H1 (cell line): Measurements from ENCODE around the gene GPR137. TPM values are rescaled to one million over a fixed set of nuclear protein-coding genes. Genes with fewer than 3 reads are reported as not detected.
A peak's percentile ranks its signal among the peaks of the same experiment; 100 is the strongest.

Experiments used
- CTCF ChIA-PET: fragments of 300-600 bp; sonication (Branson Sonifier 250); formaldehyde crosslinking; loops from one replicate; lab custom pipeline; 2021; ENCODE audit not compliant: partially characterized antibody; lab: Charles Lee
- POLR2A ChIA-PET: fragments of 300-600 bp; sonication (Branson Sonifier 250); formaldehyde crosslinking; loops from one replicate; lab custom pipeline; 2021; ENCODE audit warnings: inconsistent platforms; ENCODE audit not compliant: partially characterized antibody; lab: Charles Lee
- DNase-seq, 2 experiments: peaks; one replicate each; pipeline versions ENCODE4 v3.0.0 to v3.0.0-alpha.2; 2010 to 2022; ENCODE audit warnings: low spot score in 2 of 2, low read depth in 1 of 2, mixed read lengths in 1 of 2
- FAIRE-seq: peaks from 2 replicates; lab custom pipeline; 2011; peaks lifted over from hg19 to GRCh38; lab: Jason Lieb, UNC
- H2AFZ ChIP-seq: 2 replicates; pipeline ENCODE4 v1.8.1; 2012; ENCODE audit warnings: low read length, inconsistent platforms
- H2AK5ac ChIP-seq: 2 replicates; pipeline ENCODE4 v1.6.1; 2013; ENCODE audit warnings: low read depth, low read length
- H2BK120ac ChIP-seq: replicated peaks from 2 replicates; pipeline ENCODE3; 2013; ENCODE audit warnings: low read depth, low read length, inconsistent platforms
- H2BK12ac ChIP-seq: 2 replicates; pipeline ENCODE4 v1.6.1; 2013; ENCODE audit warnings: low read depth, low read length
- H2BK15ac ChIP-seq: 2 replicates; pipeline ENCODE4 v1.6.1; 2013; ENCODE audit warnings: low read length
- H2BK20ac ChIP-seq: 2 replicates; pipeline ENCODE4 v1.6.1; 2013; ENCODE audit warnings: low read length
- H2BK5ac ChIP-seq: 2 replicates; pipeline ENCODE4 v1.6.1; 2013; ENCODE audit warnings: low read depth, low read length
- H3K14ac ChIP-seq: 2 replicates; pipeline ENCODE4 v1.6.1; 2013; ENCODE audit warnings: inconsistent platforms; ENCODE audit not compliant: insufficient read length
- H3K18ac ChIP-seq: 2 replicates; pipeline ENCODE4 v1.6.1; 2013; ENCODE audit warnings: low read length; ENCODE audit errors: extremely low read depth
- H3K23ac ChIP-seq: 2 replicates; pipeline ENCODE4 v1.6.1; 2013; ENCODE audit warnings: inconsistent platforms; ENCODE audit not compliant: insufficient read length
- H3K23me2 ChIP-seq: 2 replicates; pipeline ENCODE4 v1.6.1; 2013; ENCODE audit warnings: low read depth, low read length
- H3K27ac ChIP-seq: 2 replicates; pipeline ENCODE4 v1.6.1; 2011; ENCODE audit warnings: low read depth, low read length, inconsistent platforms
- H3K27me3 ChIP-seq, 4 experiments: replicated peaks in 1 of 4; 1 replicate in 1 of 4; 2 replicates in 3 of 4; pipeline versions ENCODE4 v1.6.1 to v1.8.1; 2011 to 2013; ENCODE audit warnings: low read length in 3 of 4, mild to moderate bottlenecking in 3 of 4, inconsistent platforms in 2 of 4, mixed read lengths in 2 of 4, moderate library complexity in 1 of 4; ENCODE audit not compliant: control insufficient read depth in 3 of 4, insufficient read depth in 3 of 4; ENCODE audit errors: extremely low read depth in 1 of 4
- H3K36me3 ChIP-seq, 4 experiments: 2 replicates each; pipeline versions ENCODE4 v1.6.1 to v1.8.1; 2011 to 2013; ENCODE audit warnings: mild to moderate bottlenecking in 4 of 4, low read length in 3 of 4, moderate library complexity in 2 of 4, control low read depth in 1 of 4, inconsistent platforms in 1 of 4; ENCODE audit not compliant: insufficient read depth in 4 of 4, control insufficient read depth in 2 of 4
- H3K4ac ChIP-seq: replicated peaks from 2 replicates; pipeline ENCODE3; 2013; ENCODE audit warnings: low read length, low read depth, mixed read lengths, inconsistent platforms; ENCODE audit not compliant: insufficient read length
- H3K4me1 ChIP-seq, 4 experiments: replicated peaks in 1 of 4; 1 replicate in 1 of 4; 2 replicates in 3 of 4; pipeline versions ENCODE4 v1.6.1 to v1.8.1; 2011 to 2013; ENCODE audit warnings: low read length in 3 of 4, inconsistent platforms in 2 of 4, mixed read lengths in 1 of 4; ENCODE audit not compliant: insufficient read depth in 4 of 4, control insufficient read depth in 3 of 4
- H3K4me2 ChIP-seq, 2 experiments: 2 replicates each; pipeline versions ENCODE4 v1.6.1 to v1.8.1; 2011 to 2013; ENCODE audit warnings: low read depth in 2 of 2, low read length in 2 of 2, control low read depth in 1 of 2, inconsistent platforms in 1 of 2, mild to moderate bottlenecking in 1 of 2; ENCODE audit not compliant: insufficient read depth in 1 of 2
- H3K4me3 ChIP-seq, 4 experiments: fragments of 200-600, 300-600 bp in 1 of 4; sonication (generic), shearing (Covaris generic), sonication (Bioruptor Twin) in 1 of 4; 2 replicates each; pipeline versions ENCODE4 v1.5.1 to v1.8.1; 2011 to 2016; ENCODE audit warnings: low read length in 4 of 4, low read depth in 3 of 4, control low read depth in 2 of 4, inconsistent platforms in 2 of 4, mild to moderate bottlenecking in 2 of 4, mixed read lengths in 1 of 4, moderate library complexity in 1 of 4; ENCODE audit not compliant: insufficient read depth in 2 of 4; ENCODE audit errors: extremely low read depth in 1 of 4
- H3K56ac ChIP-seq: replicated peaks from 2 replicates; pipeline ENCODE3; 2013; ENCODE audit warnings: low read depth, mild to moderate bottlenecking, mixed read lengths, low read length, inconsistent platforms; ENCODE audit not compliant: insufficient read length
- H3K79me1 ChIP-seq: 2 replicates; pipeline ENCODE4 v1.6.1; 2013; ENCODE audit warnings: low read depth, low read length, control low read depth
- H3K79me2 ChIP-seq, 2 experiments: 2 replicates each; pipeline versions ENCODE4 v1.6.1 to v1.8.1; 2012 to 2013; ENCODE audit warnings: low read length in 2 of 2, mild to moderate bottlenecking in 2 of 2, inconsistent platforms in 1 of 2; ENCODE audit not compliant: insufficient read depth in 2 of 2, control insufficient read depth in 1 of 2
- H3K9ac ChIP-seq, 4 experiments: replicated peaks in 1 of 4; 1 replicate in 1 of 4; 2 replicates in 3 of 4; pipeline versions ENCODE4 v1.6.1 to v1.8.1; 2011 to 2013; ENCODE audit warnings: low read depth in 3 of 4, low read length in 3 of 4, control low read depth in 2 of 4, mild to moderate bottlenecking in 2 of 4, moderate library complexity in 2 of 4, inconsistent platforms in 1 of 4; ENCODE audit errors: extremely low read depth in 1 of 4
- H3K9me3 ChIP-seq, 2 experiments: 2 replicates each; pipeline versions ENCODE4 v1.6.1 to v1.8.1; 2012 to 2013; ENCODE audit warnings: mild to moderate bottlenecking in 2 of 2, moderate library complexity in 2 of 2, control low read depth in 1 of 2, inconsistent platforms in 1 of 2, low read depth in 1 of 2, low read length in 1 of 2, mixed read lengths in 1 of 2; ENCODE audit not compliant: insufficient read depth in 2 of 2
- H4K20me1 ChIP-seq, 2 experiments: replicated peaks in 1 of 2; 2 replicates each; pipeline versions ENCODE3 to v1.8.1; 2011 to 2013; ENCODE audit warnings: inconsistent platforms in 2 of 2, low read length in 2 of 2, mild to moderate bottlenecking in 1 of 2; ENCODE audit not compliant: insufficient read depth in 2 of 2, control insufficient read depth in 1 of 2
- H4K5ac ChIP-seq: 2 replicates; pipeline ENCODE4 v1.6.1; 2013; ENCODE audit warnings: low read length, low read depth, mixed read lengths, inconsistent platforms; ENCODE audit not compliant: insufficient read length
- H4K8ac ChIP-seq: 2 replicates; pipeline ENCODE4 v1.8.0; 2013; ENCODE audit warnings: mild to moderate bottlenecking, moderate library complexity, low read length, inconsistent platforms; ENCODE audit not compliant: insufficient read depth; ENCODE audit errors: extremely low read depth
- H4K91ac ChIP-seq: replicated peaks from 2 replicates; pipeline ENCODE3; 2013; ENCODE audit warnings: low read length, mixed read lengths, inconsistent platforms; ENCODE audit not compliant: insufficient read length
- GABPA ChIP-seq: IDR thresholded peaks from 2 replicates; pipeline ENCODE4 v1.6.1; 2011; ENCODE audit warnings: mild to moderate bottlenecking, low read length, moderate library complexity, borderline replicate concordance; ENCODE audit not compliant: insufficient read depth
- KDM1A ChIP-seq: fragments of 200-600, 300-600 bp; sonication (generic); IDR thresholded peaks from 2 replicates; pipeline ENCODE4 v1.7.1; 2016; ENCODE audit warnings: mild to moderate bottlenecking, low read length, borderline replicate concordance
- RNF2 ChIP-seq: fragments of 200-900, 300-1000 bp; sonication (generic); IDR thresholded peaks from 2 replicates; pipeline ENCODE4 v1.7.1; 2016; ENCODE audit warnings: borderline replicate concordance, low read depth, mild to moderate bottlenecking, antibody characterized with exemption, low read length; ENCODE audit not compliant: poor library complexity, severe bottlenecking; ENCODE audit errors: missing control alignments
- SP1 ChIP-seq: IDR thresholded peaks from 2 replicates; pipeline ENCODE4 v1.6.1; 2011; ENCODE audit warnings: low read depth, low read length
- SP2 ChIP-seq: IDR thresholded peaks from 2 replicates; pipeline ENCODE4 v1.6.1; 2012; ENCODE audit warnings: mild to moderate bottlenecking, low read length, inconsistent platforms
- SUZ12 ChIP-seq: fragments of 200-600 bp; sonication (generic); IDR thresholded peaks from 2 replicates; pipeline ENCODE4 v1.6.1; 2012; ENCODE audit warnings: mild to moderate bottlenecking, inconsistent platforms, low read length, moderate library complexity, mixed read lengths
- TAF7 ChIP-seq: optimal IDR thresholded peaks from 2 replicates; pipeline ENCODE3; 2011; ENCODE audit warnings: low read depth, mild to moderate bottlenecking, inconsistent platforms, low read length, moderate library complexity, borderline replicate concordance
- WGBS, 2 experiments: shearing (Covaris generic) in 1 of 2; methylation state at CpG; one replicate each; pipeline versions ENCODE4 v1.1.6 to v1.1.7; 2013 to 2015; ENCODE audit warnings: low lambda C conversion rate in 2 of 2, mixed read lengths in 2 of 2, inconsistent platforms in 1 of 2, low coverage in 1 of 2, missing lambda C conversion rate in 1 of 2; ENCODE audit not compliant: insufficient replicate concordance in 2 of 2, insufficient coverage in 1 of 2, insufficient read length in 1 of 2; ENCODE audit errors: extremely low coverage in 1 of 2, missing lambda C conversion rate in 1 of 2; 5-methylcytosine and 5-hydroxymethylcytosine counted together
- polyA plus RNA-seq, 7 experiments: library from polyadenylated mRNA; depleted of rRNA in 3 of 7; stranded (reverse) in 5 of 7; unstranded in 2 of 7; fragments of >200 nt in 5 of 7; fragments of 200-250 nt in 2 of 7; gene quantifications; 1 replicate in 5 of 7; 2 replicates in 1 of 7; 4 replicates in 1 of 7; pipeline versions ENCODE4 v1.2.1 to v1.2.3, GENCODE V29; 2011 to 2013; ENCODE audit warnings: missing spikeins in 2 of 7, mixed read lengths in 2 of 7
- total RNA-seq: library from RNA; stranded (reverse); fragmentation: NEBNext Ultra II Directional; extraction: Animal tissue kit (Norgen Biotek cat#: 25700); gene quantifications from 2 replicates; pipeline ENCODE4 v1.2.1, GENCODE V29; 2021
- TF ChIP-seq, protein P1 (sequence below), 3 experiments: IDR thresholded peaks; 1 replicate in 2 of 3; 2 replicates in 1 of 3; pipeline versions ENCODE4 v1.5.1 to v1.6.1; 2011; ENCODE audit warnings: low read length in 3 of 3, mild to moderate bottlenecking in 3 of 3, inconsistent platforms in 2 of 3, low read depth in 1 of 3, moderate library complexity in 1 of 3; ENCODE audit not compliant: insufficient read depth in 1 of 3; ENCODE audit errors: control extremely low read depth in 1 of 3

GPR137 gene
- total and polyA plus RNA-seq, 2 of the 8 experiments (the other 6 are each of a cell fraction or from before 2014, with no cell fraction given): 36.2 to 37.8 TPM

DNA sequence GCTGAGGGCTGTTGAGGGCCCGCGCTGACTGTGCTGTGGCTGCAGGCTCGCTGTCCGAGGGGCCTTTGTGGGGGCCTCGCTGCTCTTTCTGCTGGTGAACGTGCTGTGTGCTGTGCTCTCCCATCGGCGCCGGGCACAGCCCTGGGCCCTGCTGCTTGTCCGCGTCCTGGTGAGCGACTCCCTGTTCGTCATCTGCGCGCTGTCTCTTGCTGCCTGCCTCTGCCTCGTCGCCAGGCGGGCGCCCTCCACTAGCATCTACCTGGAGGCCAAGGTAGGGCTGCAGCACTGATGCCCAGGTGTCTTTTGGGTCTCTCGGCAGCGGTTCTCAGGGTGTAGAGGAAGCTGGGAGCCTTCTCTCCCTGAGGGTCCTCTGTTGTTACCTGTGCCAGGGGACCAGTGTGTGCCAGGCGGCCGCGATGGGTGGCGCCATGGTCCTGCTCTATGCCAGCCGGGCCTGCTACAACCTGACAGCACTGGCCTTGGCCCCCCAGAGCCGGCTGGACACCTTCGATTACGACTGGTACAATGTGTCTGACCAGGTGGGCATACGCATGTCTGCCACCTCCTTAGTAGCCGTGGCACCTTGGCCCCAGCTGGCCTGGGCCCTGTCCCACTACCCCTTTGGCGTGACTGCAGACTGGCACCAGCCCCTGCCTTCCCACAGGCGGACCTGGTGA is 2.2 kb downstream of the GPR137 start:
- Histone ChIP-seq H3K18ac (no peak overlapping the region), H3K36me3 (peaks cover 0 to 9% (median 0%) of the 10 kb centered on the region in 4 experiments; a peak in 1 of 8 replicates), H3K27me3 (peaks cover 28 to 38% (median 36%) of the 10 kb centered on the region in 4 experiments; a peak in 6 of 7 replicates), H3K79me2 (no peaks in the 10 kb centered on the region), H3K9me3 (no peaks in the 10 kb centered on the region), H4K8ac (no peak overlapping the region), H4K20me1 (peaks cover 5 to 17% of the 10 kb centered on the region in 2 experiments), H2BK120ac (no peak overlapping the region), H3K9ac (no peak overlapping the region), H3K4me1 (peaks cover 0 to 14% (median 7%) of the 10 kb centered on the region in 4 experiments; a peak in 5 of 7 replicates), H3K79me1 (no peaks in the 10 kb centered on the region), H3K4me2 (no peak overlapping the region), H3K4me3 (no peak overlapping the region), H2BK15ac (no peak overlapping the region), H2BK20ac (no peak overlapping the region), H3K27ac (no peak overlapping the region), H2BK12ac (no peak overlapping the region), H3K56ac (no peak overlapping the region), H3K4ac (no peak overlapping the region), H2AFZ (no peak overlapping the region), H4K5ac (no peak overlapping the region), H4K91ac (no peak overlapping the region), H2AK5ac (no peak overlapping the region), H3K23me2 (peaks cover 15% of the 10 kb centered on the region; the same call in 1 of the 2 replicates), H2BK5ac (0 out of 2 replicates have a peak overlapping the region, but pooled peaks have one; percentile 44), H3K23ac (no peak overlapping the region), H3K14ac (no peak overlapping the region)
- no peak for DNase-seq
- no peak for FAIRE-seq
- 95% methylated on average over 33 of the region's 33 CpGs; no CpG with 5 or more reads in 1 of the 2 experiments for WGBS, 2 experiments
- CTCF ChIA-PET: interaction anchor here (1.0 to 11.4 kb wide), 4 partner anchors 15 to 24 kb away, joined by 3 to 134 read pairs (median 4); partner anchors contain the start of genes CATSPERZ and ESRRA
- POLR2A ChIA-PET: interaction anchor here (0.9 to 9.5 kb wide), 3 partner anchors 13 to 42 kb away, joined by 3 to 79 read pairs (median 4); no protein-coding TSS in a partner anchor
- TF ChIP-seq, protein P1, sequence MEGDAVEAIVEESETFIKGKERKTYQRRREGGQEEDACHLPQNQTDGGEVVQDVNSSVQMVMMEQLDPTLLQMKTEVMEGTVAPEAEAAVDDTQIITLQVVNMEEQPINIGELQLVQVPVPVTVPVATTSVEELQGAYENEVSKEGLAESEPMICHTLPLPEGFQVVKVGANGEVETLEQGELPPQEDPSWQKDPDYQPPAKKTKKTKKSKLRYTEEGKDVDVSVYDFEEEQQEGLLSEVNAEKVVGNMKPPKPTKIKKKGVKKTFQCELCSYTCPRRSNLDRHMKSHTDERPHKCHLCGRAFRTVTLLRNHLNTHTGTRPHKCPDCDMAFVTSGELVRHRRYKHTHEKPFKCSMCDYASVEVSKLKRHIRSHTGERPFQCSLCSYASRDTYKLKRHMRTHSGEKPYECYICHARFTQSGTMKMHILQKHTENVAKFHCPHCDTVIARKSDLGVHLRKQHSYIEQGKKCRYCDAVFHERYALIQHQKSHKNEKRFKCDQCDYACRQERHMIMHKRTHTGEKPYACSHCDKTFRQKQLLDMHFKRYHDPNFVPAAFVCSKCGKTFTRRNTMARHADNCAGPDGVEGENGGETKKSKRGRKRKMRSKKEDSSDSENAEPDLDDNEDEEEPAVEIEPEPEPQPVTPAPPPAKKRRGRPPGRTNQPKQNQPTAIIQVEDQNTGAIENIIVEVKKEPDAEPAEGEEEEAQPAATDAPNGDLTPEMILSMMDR (IDR thresholded peaks at IDR 0.05; ENCODE audit: control extremely low read depth in 1 of 3, insufficient read depth in 1 of 3, low read depth in 1 of 3, low read length in 3 of 3): no peak
- TF ChIP-seq RNF2 (no peak), KDM1A (no peak), TAF7 (no peak), SP1 (no peak), GABPA (no peak), SUZ12 (no peak), SP2 (no peak)
